LoVo (cell line): ENCODE measurements around the gene MRPL55.

Experiments used
- DNase-seq: peaks from one replicate; pipeline ENCODE4 v3.0.0-alpha.2; 2016; ENCODE audit warnings: low spot score

The MRPL55 gene

DNA sequence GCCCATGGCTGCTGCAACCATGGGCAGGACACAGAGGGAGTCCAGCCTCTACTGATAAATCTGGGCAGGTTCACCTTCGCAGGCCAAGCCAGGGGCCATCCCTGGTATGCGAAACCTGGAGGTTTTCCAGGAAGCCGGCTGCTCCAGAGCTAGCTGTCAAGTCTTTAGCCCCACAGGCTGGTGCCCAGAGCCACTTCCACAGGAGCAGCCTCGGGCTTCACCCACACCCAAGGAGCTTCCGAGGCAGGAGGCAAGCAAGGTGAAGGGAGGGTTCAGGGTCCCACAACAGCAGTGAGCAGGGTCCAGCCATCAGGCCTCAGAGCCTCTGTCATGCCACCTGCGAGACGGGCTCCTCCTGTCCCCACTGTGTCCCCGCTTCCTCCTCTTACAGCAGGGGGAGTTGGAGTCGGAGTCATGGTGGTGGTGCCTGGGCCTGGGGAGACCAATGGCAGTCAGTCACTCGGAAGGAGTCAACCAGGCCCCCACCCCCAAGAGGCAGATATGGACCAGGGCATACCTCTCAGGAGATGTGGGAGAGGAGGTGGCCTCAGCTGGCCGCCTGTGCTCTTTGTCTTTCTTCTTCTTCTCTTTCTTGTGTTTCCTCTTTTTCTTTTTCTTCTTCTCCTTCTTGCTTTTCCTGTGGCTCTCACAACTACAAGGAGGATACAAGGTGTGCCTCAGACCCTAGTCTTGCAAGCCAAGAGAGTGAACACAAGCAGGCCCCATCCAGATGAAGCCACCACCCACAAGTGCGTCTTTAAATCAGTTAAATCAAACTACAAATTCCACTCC lies 8.1 kb downstream of the MRPL55 start:
- no peak for DNase-seq

DNA sequence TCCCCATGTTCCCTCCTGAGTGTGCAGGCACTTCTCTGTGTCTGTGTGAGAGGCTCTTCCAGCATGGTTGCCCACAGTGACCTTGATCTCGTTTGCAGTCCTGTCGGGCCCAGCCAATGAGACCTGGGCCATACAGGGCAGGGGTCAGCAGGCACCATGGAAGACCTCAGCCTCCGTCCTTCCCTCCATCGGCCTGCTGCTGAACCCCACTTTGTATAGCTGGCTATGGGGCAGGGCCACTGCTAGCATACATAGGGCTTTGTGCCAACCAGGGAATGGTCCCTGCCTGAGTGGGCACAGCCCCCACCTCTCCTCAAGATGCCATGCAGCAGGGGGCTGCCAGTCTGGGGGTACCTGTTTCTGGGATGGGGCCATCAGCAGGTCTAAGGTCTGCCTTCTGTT lies 9.8 kb downstream of the MRPL55 start:
- DNase-seq = no peak

DNA sequence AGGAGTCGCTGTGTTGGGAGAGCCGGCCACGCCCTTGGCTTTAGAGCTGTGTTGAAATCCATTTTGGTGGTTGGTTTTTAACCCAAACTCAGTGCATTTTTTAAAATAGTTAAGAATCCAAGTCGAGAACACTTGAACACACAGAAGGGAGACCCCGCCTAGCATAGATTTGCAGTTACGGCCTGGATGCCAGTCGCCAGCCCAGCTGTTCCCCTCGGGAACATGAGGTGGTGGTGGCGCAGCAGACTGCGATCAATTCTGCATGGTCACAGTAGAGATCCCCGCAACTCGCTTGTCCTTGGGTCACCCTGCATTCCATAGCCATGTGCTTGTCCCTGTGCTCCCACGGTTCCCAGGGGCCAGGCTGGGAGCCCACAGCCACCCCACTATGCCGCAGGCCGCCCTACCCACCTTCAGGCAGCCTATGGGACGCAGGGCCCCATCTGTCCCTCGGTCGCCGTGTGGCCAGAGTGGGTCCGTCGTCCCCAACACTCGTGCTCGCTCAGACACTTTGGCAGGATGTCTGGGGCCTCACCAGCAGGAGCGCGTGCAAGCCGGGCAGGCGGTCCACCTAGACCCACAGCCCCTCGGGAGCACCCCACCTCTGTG lies 10.7 kb downstream of the MRPL55 start:
- no peak for DNase-seq

DNA sequence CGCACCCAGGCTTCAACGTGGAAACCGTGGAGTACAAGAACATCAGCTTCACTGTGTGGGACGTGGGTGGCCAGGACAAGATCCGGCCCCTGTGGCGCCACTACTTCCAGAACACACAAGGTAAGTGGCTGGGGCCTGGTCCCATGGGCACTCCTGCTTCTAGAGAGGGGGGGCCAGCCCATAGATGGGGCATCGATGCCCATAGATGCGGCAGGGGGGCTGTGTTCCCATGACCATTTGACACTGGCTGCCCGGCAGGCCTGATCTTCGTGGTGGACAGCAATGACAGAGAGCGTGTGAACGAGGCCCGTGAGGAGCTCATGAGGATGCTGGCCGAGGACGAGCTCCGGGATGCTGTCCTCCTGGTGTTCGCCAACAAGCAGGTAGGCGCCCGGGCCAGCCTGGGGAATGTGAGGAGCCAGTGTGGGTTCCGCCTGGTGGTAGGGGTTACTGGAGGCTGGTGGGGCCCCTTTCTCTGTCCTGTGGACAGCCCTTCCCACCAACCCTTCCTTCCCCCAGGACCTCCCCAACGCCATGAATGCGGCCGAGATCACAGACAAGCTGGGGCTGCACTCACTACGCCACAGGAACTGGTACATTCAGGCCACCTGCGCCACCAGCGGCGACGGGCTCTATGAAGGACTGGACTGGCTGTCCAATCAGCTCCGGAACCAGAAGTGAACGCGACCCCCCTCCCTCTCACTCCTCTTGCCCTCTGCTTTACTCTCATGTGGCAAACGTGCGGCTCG lies 11.6 kb downstream of the MRPL55 start:
- no peak for DNase-seq

DNA sequence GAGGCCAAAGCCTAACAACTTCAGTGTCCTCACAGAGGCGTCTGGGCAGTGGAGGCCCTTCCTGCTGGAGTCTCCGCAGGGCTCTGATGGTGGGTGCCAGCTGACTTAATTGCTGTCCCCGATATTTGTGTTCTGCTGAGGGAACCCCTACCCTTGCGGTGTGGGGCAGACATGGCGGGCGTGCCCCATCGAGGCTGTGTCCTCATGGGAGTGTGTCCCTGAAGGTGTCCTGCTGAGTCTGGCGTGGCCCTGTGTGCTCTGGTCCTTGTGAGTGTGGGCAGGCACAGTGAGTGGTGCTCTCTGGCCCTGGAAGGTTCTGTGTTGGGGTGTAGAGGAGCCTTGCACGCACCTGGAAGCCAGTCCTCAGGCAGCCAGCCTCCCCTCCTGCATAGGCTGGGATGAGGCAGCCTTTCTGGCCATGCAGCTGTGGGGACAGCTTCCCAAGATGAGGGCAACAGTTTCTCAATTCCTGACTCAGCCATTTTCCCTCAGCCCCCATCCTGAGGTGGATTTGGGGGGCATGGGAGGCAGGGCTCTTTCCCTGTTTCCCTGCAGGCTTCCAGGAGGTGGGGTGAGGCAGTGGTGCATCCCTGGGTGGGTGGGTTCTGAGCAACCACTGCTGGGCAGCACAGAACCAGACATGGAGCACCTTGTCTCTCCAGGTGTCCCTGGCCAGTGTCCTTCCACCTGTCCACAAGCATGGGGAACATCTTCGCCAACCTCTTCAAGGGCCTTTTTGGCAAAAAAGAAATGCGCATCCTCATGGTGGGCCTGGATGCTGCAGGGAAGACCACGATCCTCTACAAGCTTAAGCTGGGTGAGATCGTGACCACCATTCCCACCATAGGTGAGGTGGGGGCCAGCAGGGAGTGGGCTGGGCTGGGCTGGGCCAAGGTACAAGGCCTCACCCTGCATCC lies 12.4 kb downstream of the MRPL55 start:
- no peak for DNase-seq

DNA sequence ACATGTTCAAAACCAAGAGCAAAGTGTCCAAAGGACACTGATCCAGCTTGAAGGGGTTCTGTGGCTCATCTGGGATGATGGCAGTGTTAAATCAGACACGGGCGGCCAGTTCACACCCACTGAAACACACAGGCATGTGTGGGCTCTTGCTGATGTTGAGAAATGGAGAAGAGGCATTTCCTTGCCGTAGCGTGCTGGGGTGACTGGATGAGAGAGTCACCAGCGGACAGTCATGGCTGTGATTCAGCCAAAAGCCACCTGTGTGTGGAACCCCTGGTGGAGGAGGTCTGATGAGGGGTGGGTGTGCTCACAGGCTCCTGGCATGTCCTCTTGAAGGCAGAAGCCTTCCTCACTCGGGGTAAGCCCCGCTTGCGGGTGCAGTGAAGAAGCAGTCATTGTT lies 13.2 kb downstream of the MRPL55 start:
- DNase-seq = no peak

DNA sequence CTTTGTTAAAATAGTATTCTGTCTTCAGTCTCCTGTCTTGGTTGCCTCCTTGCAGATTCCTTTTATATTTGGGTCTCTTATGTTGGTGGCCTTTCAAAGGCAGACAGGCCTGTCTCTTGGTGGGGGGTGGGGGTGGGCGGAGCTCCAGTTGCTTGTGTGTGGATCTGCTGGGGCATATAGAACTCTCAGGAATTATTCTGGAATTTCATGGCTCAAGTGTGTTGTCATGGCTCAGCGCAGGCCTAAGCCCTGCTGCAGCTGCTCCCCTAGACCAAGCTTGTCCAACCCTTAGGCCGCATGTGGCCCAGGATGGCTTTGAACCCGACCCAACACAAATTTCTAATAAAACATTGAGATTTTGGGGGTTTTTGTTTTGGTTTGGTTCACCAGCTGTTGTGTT lies 13.9 kb downstream of the MRPL55 start:
- no peak for DNase-seq

DNA sequence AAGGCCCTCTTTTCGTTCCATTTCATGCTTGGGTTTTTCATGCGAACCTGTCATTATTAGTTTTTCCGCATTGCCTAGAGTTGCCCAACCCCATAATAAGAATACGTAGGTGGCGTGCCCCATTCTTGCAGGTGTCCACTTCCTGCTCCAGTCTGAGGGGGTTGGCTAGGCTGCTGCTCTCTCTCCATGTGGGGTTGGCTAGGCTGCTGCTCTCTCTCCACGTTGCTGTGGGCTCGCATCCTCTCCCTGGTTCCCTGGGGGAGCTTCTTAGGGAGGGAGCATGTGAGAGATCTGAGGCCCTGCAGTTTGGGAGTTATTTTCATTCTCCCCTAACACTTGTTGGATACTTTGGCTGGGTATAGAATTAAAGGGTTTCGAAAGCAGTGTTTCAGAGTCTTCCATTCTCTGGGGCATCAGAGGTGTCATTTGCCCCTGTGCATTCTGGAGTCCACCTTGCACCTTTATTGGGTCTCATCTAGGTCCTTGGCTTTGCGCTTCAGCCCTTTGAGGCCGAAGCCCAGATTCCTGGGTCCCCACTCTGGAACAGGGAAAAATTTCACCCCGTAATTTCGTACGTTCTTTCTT lies 14.6 kb downstream of the MRPL55 start:
- DNase-seq = no peak

DNA sequence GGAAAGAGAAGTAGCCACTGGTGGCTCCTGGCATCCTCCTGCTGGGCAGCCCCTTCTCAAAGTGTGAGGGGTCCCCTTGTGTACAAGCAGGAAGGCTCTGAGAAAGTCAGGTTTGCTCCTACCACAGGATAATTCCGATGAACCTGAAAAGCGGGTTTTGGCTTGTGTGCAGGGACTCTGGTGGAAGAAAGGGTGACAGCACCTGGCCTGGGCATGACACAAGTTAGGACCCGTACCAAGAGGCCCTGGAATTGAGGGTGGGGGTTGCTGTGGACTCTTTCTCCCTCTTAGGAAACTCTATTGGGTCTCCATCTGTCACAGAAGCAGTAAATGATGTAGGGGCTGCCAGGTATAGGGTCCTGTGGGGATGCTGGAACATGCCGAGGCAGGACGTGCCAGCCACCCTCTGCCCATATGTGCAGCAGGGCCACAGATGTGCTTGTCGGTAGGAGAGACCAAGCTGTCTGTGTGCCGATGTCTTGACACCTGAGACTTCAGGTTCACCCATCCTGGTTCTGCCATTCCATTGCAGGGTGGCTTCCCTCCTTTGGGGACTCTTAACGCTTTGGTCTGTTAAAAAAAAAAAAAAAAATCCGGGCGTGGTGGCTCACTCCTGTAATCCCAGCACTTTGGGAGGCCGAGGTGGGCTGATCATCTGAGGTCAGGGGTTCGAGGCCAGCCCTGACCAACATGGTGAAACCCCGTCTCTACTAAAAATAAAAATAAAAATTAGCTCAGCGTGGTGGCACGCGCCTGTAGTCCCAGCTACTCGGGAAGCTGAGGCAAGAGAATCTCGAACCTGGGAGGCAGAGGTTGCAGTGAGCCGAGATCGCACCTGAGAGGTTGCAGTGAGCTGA lies 15.8 kb downstream of the MRPL55 start:
- DNase-seq = no peak

DNA sequence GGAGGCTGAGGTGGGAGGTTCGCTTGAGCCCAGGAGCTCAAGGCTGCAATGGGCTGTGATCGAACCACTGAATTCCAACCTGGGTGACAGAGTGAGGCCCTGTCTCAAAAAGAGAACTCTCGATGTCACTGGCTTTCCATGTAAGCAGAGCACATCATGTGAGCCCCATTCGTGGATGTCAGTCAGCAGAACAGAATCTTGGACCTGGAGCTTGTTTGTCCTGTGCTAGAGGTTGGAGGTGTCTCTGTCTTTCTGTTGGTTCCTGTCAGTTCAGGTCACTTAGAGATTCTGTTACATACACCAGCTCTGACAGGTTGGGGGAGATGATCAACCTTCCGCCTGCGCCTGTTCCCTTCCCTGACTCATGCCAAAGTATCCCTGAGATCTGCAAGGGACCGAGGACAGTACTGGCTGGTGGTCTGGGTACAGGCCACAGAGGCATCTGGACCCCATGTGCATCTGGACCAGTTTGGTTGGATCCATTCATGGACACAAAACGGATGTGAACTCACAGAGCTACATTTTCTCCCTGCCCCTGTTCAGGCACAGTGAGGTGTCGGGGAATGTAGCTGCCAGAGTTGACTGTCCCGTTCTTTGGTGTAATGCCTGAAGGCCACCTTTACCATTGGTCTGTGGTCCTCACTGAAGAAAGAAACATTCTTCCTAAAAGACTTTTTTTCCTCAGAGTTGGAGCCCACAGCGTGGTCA lies 16.6 kb downstream of the MRPL55 start:
- DNase-seq = no peak

DNA sequence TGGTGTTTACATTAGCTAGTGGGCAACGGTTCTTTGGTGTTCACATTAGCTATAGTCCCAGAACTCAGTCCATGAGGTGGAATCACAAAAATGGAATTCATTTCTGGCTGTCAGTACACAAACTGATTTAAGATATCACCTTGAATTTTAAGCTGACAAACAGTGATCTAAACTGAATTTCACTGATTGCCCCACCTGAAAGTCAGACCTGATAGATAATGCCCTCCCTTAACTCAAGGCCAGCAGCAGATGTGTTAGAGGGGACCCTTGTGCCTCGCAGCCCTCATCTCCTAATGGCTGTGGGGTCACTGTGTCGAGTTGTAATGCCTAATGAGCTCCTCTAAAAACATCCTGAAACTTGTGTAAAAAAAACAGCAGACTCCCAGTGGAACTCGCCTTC lies 18.0 kb downstream of the MRPL55 start:
- DNase-seq = no peak

DNA sequence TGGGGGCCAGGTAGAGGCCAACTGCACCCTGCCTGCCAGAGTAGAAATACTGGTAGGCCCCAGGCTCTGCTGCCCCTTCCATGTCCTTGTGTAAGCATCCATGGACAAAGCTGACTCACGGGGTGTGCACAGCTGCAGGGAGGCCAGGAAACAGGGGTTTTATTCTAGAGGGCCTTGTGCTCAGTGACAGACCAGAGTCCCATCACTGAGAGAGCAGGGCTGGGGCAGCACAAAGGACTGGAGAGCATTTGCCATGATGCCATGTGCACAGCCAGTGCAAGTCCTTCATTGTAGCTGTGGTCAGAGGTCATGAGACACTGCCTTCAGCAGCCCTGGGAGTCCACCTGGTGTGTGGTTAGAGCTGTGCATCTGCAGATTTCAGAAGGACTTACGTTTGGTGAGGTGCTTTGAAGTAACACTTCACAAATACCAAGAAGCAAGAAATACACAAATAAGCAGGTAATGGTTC lies 18.5 kb downstream of the MRPL55 start:
- DNase-seq = no peak

DNA sequence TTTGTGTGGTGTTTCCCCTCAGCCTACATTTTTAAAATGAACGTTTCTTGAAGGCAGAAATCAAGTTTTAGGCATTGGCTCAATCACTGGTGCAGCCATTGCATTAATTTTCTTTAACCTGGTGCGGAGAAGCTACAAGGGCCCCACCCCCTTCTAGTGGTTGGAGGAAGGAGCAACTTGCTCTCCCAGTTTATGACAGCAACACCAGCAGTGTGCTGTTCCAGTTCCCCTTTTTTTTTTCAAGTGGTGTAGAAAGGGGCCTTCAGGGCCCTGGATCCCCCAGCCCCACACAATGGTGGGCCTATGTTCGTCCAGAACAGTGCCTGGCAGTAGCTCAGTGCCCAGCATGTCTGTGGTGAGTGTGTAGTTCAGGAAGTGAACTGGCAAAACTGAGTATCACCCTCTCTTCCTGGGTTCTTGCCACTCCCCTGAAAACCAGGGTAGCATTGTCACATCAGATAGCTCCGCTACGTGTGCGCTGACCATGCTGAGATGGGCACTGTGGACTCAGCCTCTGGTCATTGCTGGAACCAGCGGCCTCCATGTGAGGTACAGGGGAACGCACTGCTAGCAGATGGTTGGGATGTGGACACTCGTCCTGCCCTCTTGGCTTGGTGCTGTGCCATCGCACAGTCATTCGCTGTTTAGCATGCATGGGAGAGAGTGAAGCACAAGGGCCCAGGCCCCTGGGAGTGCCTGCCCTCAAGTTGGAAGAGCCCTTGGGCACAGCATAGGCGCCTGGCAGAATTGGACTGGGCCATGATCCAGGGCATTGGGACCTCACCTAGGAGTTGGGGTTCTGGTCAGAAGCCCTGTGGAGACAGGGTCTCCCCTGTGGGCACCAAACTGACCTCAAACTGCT lies 19.3 kb downstream of the MRPL55 start:
- DNase-seq = no peak

DNA sequence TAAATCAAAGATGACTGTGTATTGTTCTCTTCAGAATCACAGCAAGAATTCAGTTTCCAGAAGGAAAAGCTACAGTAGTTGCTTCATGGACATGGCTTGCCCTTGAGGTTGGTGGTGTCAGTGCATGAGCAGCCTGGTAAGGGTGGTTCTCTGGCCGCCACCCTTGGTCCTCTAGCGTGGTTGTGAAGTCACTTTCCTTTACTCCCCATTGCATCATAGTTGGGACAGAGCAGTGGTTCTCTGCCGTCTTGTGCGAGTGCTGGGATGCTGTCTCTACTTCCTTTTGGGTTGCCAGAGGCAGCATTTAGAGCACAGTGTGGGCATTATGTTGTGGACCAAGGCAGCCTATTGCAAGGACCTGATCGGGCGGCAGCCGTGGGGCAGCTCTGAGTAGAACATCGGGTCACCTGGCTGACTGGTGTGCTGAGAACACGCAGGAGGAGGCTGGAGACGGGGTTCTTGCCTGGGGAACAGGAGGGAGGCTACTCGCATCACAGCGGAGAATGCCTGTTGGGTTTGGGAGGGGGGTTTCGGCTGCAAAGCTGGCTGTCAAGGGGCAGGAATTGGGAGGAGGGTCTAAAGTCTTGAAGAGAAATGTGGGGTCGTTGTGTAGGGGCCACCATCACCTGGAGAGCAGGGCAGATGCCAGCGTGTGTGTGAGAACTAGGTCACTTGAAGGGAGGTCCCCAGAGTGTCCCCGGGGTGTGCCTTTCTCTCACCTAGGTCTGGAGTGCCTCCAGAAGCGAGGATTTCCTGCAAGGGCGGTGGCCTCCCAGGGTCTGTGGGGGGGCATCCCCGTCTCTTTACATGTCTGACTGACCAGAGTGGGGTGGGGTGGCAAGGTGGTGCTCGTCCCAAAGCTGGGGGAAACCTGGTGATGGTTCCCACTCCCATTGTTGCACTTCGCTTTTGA lies 20.3 kb downstream of the MRPL55 start:
- no peak for DNase-seq

DNA sequence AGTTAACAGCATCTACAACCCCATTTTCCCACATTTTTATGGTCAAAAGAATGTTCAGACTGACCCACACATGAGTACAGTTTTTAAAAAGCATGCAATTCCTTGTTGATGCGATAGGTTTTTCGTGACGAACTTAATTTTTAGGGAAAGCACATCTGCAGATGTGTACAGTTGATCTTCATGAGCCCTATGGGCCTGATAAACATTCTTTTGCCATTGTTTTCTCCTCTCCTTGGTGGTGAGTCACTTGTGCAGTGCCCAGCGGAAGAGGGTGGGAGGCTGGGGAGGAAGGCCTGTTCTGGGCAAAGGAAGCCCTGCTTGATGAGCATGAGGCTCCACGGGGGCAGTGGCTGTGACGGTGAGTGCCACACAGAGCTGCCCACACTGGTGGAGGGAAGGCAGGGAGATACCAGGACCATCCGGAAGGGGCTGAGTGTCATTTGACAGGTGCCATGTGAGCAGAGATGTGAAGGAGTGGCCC lies 21.3 kb downstream of the MRPL55 start:
- DNase-seq = no peak

DNA sequence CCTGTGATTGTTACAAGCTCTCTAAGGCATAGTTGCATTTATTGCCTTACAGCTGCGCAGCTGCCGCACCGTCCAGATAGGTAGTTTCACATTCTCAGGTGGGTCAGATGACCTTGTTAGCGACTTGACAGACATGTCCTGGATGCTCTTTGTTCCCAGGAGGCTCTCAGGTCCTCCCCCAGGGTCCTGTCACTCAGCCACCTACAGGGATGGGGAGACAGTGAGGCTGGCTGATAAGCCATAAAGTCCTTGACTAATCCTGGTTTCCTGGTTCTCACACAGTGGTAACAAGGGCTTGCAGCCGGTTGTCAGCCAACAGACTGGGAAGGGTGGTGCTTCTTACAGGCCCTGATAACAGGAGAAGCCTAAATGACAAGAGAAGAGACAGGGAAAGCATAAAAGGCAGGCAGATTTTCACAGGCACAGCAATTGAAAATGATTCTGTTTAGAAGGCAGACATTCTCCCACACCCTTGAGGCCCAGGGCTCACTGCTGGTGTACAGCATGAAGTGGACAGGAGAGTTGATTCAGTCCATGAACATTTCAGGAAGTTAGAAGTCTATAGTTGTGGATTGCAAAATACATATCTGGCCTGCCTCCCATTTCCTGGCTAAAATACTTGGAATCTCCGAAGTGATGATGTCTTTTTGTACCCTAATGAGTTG lies 23.7 kb downstream of the MRPL55 start:
- no peak for DNase-seq

DNA sequence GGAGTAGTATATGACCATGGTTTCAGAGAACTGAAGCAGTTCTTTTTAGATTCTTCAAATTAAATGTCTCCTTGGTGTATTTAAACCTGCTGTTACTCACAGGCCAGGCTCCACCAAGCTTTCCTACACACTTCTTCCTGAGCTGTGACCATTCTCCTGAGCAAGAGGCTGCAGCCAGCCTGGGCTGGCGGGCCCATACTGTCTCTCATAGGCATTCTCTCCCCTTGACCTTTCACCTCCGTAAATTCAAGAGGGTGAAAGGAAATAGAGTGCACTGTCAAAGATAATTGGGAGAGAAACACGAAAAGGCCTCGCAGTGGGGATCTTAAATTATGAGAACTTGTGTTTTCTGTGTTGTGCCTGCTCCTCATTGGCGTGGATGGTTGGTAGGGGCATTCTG lies 24.3 kb downstream of the MRPL55 start:
- no peak for DNase-seq
